ENCODE measurements around the gene TBL2. TPM values are rescaled to one million over a fixed set of nuclear protein-coding genes. Genes with fewer than 3 reads are reported as not detected.
"Not testable (repeated sequence)": the region's sequence is repeated elsewhere in the genome, so short reads cannot be mapped to it uniquely, and the experiment has no call there.

TBL2 gene
- total and polyA plus RNA-seq, 11 donors: 3.5 to 27.3 (median 14.1) TPM

- intact Hi-C loops (cut with DNase I): no loop called here
- H3K27me3 ChIP-seq: peaks cover 0 to 35% (median 3%) of the 10 kb centered on the region in 9 donors
- no peak overlapping the region for H3K27ac ChIP-seq
Measured at GRCh38 chr7:73613954-73614735, 35.8 kb upstream of the TBL2 start.

DNA sequence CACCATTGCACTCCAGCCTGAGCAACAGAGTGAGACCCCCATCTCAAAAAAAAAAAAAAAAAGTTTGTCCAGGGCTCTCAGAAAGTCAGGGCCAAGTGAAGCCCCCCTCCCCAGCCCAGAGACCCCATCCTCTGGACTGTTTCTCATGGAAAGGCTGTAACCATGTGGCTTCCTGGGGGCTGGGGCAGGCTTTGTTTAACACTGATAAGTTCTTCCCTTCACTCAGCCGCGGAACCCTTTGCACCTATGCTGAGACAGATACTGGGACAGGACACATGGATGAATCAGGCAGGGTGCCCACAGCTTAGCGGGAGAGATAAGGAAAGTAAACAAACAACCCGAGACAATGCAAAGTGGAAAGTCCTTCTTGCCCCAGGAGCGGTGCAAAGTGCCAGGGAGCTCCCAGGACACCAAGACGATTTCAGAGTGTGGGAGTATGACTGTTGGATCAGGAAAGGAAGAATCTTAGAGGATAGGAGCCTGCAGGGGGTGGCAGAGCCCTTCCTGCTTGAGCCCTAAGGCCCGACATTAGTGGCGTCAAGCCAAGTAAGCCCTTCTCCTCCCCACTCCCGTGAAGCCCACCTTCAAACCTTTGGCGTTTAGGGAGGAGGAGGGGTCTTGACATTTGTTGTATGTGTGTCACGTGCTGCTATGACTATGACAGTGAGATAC, 34.4 kb upstream of the TBL2 start:
- ATAC-seq: peak in 2 of 4 donors; percentile 28 to 31
- DNase-seq: no peak
- WGBS, 4 donors: 5 to 21% (median 10%) methylated on average over 11 of the region's 11 CpGs
- intact Hi-C loops (cut with DNase I): no loop called here
- H3K27ac ChIP-seq: no peak overlapping the region
- H3K9me3 ChIP-seq: no peaks in the 10 kb centered on the region
- peaks cover 0 to 42% (median 3%) of the 10 kb centered on the region in 9 donors for H3K27me3 ChIP-seq
- H3K36me3 ChIP-seq: no peaks in the 10 kb centered on the region
- TF ChIP-seq CTCF (IDR thresholded peaks at IDR 0.05): no peak
- TF ChIP-seq POLR2A (IDR thresholded peaks at IDR 0.05): no peak
- H3K4me3 ChIP-seq: no peak overlapping the region
- no peaks in the 10 kb centered on the region for H3K4me1 ChIP-seq

More at GRCh38 chr7:73613954-73614735, 35.8 kb upstream of the TBL2 start:
- Histone ChIP-seq H3K4me1 (no peaks in the 10 kb centered on the region), H3K36me3 (no peaks in the 10 kb centered on the region), H3K4me3 (no peak overlapping the region), H3K9me3 (no peaks in the 10 kb centered on the region)
- TF ChIP-seq CTCF (IDR thresholded peaks at IDR 0.05) (no peak), POLR2A (IDR thresholded peaks at IDR 0.05) (no peak)
- WGBS, 4 donors: 53 to 66% (median 60%) methylated on average over 14 of the region's 14 CpGs
- DNase-seq (no peak), ATAC-seq (no peak)

DNA sequence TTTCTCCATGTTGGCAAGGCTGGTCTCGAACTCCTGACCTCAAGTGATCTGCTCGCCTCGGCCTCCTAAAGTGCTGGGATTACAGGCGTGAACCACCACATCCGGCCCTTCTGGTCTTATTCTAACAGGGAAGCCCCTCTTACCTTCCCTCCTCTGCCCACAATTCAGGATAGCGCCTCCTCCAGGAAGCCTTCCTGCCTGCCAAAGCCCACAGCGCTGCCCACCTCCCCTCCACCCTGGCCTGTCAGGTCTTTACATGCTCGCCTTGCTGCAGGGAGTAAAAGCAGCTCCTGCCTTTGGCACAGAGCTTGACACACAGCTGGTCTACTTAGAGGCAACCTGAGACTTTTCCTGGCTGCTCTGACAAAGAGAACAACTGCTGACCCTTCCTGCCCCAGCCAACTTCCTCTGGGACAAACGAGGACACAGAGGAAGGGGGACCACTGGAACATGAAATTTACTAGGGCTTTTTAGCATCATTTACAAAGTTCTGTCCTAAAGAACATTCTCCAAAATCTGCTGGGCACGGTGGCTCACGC, 32.7 kb upstream of the TBL2 start:
- DNase-seq (no peak), ATAC-seq (no peak)
- H3K36me3 ChIP-seq: no peaks in the 10 kb centered on the region
- no peak overlapping the region for H3K4me3 ChIP-seq
- intact Hi-C loops (cut with DNase I): loop anchor here in 1 of 10 donors (2.0 kb wide), 1 partner anchor 114 kb away; no protein-coding TSS in a partner anchor
- H3K9me3 ChIP-seq: no peaks in the 10 kb centered on the region
- TF ChIP-seq POLR2A (IDR thresholded peaks at IDR 0.05): no peak
- TF ChIP-seq CTCF (IDR thresholded peaks at IDR 0.05): no peak
- peaks cover 0 to 6% (median 0%) of the 10 kb centered on the region in 12 donors for H3K4me1 ChIP-seq
- H3K27ac ChIP-seq: no peak overlapping the region
- WGBS, 4 donors: 66 to 73% (median 68%) methylated on average over 11 of the region's 11 CpGs
- H3K27me3 ChIP-seq: peaks cover under 1 to 56% (median 18%) of the 10 kb centered on the region in 9 donors

DNA sequence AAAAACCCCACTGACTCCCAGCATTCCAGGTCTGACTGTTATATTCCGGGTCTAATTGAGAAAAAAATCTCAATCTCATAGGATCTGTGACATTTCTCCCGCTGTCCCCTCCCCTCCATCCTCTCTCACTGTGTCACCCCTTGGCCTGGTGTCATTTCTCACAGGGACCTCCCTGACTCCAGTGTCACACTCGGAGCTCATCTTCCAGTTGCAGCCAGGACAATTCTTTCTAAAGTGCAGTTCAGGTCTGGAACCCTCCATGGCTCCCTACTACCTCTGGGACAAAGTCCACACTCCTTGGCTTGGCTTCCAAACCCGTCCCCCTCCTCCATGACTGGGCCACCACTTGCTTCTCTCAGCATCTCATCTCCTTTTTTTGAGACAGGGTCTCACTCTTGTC, 31.7 kb upstream of the TBL2 start:
- no peak for DNase-seq
- peaks cover 3 to 56% (median 19%) of the 10 kb centered on the region in 9 donors for H3K27me3 ChIP-seq
- intact Hi-C loops (cut with DNase I): loop anchor here in 1 of 10 donors (2.0 kb wide), 1 partner anchor 115 kb away; no protein-coding TSS in a partner anchor

DNA sequence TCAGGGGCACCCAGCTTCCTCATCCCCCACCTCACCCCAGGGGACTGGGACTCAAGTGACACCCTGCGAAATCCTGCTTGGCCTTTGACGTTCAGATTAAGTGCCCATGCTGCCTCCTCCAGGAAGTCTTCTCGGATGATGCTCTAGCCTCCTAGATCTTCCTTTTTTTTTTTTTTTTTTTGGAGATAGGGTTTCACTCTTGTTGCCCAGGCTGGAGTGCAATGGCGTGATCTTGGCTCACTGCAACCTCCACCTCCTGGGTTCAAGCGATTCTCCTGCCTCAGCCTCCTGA, 29.3 kb upstream of the TBL2 start:
- peaks cover 3 to 49% (median 18%) of the 10 kb centered on the region in 9 donors for H3K27me3 ChIP-seq
- H3K4me1 ChIP-seq, DNase-seq, ATAC-seq, H3K4me3 ChIP-seq, H3K36me3 ChIP-seq, H3K9me3 ChIP-seq, H3K27ac ChIP-seq: not testable (repeated sequence)
- 52 to 65% (median 59%) methylated on average over 5 of the region's 5 CpGs for WGBS, 4 donors
- intact Hi-C loops (cut with DNase I): loop anchor here (1.0 to 10.0 kb wide), 9 partner anchors 57 to 250 kb away; partner anchors contain the start of gene VPS37D (in 9 of the 10)

More for the DNA sequence above, 31.7 kb upstream of the TBL2 start:
- Histone ChIP-seq H3K36me3 (no peaks in the 10 kb centered on the region), H3K27ac (no peak overlapping the region), H3K4me3 (no peak overlapping the region), H3K4me1 (peaks cover 0 to 6% (median 0%) of the 10 kb centered on the region in 12 donors), H3K9me3 (no peaks in the 10 kb centered on the region)
- TF ChIP-seq CTCF (IDR thresholded peaks at IDR 0.05): no peak
- no peak for TF ChIP-seq POLR2A (IDR thresholded peaks at IDR 0.05)
- ATAC-seq: no peak
- WGBS, 4 donors: 74 to 79% (median 78%) methylated on average over 4 of the region's 4 CpGs

Measured in heart left ventricle (tissue), 16 donors.